Endodermal cell (in vitro differentiated cells): ENCODE results near the gene CARD11. TPM values are rescaled to one million over a fixed set of nuclear protein-coding genes. Genes with fewer than 3 reads are reported as not detected.

Source experiments
- DNase-seq: peaks from one replicate; pipeline ENCODE4 v3.0.0-alpha.2; 2017
- H3K27ac ChIP-seq: 2 replicates; pipeline ENCODE4 v1.5.1; 2013; ENCODE audit warnings: mild to moderate bottlenecking, low read depth, low read length, moderate library complexity
- H3K27me3 ChIP-seq: 2 replicates; pipeline ENCODE4 v1.6.1; 2013; ENCODE audit warnings: mild to moderate bottlenecking, low read length, moderate library complexity; ENCODE audit not compliant: insufficient read depth, control insufficient read depth, poor library complexity, severe bottlenecking
- H3K36me3 ChIP-seq: 2 replicates; pipeline ENCODE4 v1.7.0; 2013; ENCODE audit warnings: mild to moderate bottlenecking, low read length, moderate library complexity; ENCODE audit not compliant: control insufficient read depth, insufficient read depth
- H3K4me1 ChIP-seq: one replicate; pipeline ENCODE4 v1.7.0; 2013; ENCODE audit warnings: low read length; ENCODE audit not compliant: control insufficient read depth, insufficient read depth
- H3K4me3 ChIP-seq: 2 replicates; pipeline ENCODE4 v1.5.1; 2013; ENCODE audit warnings: mild to moderate bottlenecking, low read length, moderate library complexity
- H3K9ac ChIP-seq: 2 replicates; pipeline ENCODE4 v1.6.1; 2013; ENCODE audit warnings: mild to moderate bottlenecking, low read length, moderate library complexity; ENCODE audit not compliant: poor library complexity, severe bottlenecking; ENCODE audit errors: extremely low read depth
- H3K9me3 ChIP-seq: 2 replicates; pipeline ENCODE4 v1.6.1; 2013; ENCODE audit warnings: mild to moderate bottlenecking, low read length, moderate library complexity; ENCODE audit not compliant: control insufficient read depth
- H3K27ac Mint-ChIP-seq: 2 replicates; pipeline ENCODE4 v1.8.0; 2020; ENCODE audit warnings: mixed read lengths
- H3K27me3 Mint-ChIP-seq: 2 replicates; pipeline ENCODE4 v1.8.0; 2021; ENCODE audit warnings: mild to moderate bottlenecking, mixed read lengths; ENCODE audit not compliant: insufficient read depth
- H3K36me3 Mint-ChIP-seq: 2 replicates; pipeline ENCODE4 v1.8.0; 2020; ENCODE audit warnings: low read depth, mixed read lengths
- H3K4me1 Mint-ChIP-seq: 2 replicates; pipeline ENCODE4 v1.8.0; 2020; ENCODE audit warnings: mixed read lengths
- H3K4me3 Mint-ChIP-seq: 2 replicates; pipeline ENCODE4 v1.8.0; 2020; ENCODE audit warnings: mild to moderate bottlenecking, moderate library complexity, mixed read lengths
- H3K9me3 Mint-ChIP-seq: 2 replicates; pipeline ENCODE4 v1.8.0; 2020; ENCODE audit warnings: mild to moderate bottlenecking, mixed read lengths
- CTCF ChIP-seq: fragments of 200-600 bp; sonication (generic); conservative IDR thresholded peaks from 2 replicates; pipeline ENCODE4 v1.5.0; 2021; ENCODE audit warnings: antibody characterized with exemption, mild to moderate bottlenecking
- WGBS, 2 experiments: methylation state at CpG; one replicate each; pipeline versions ENCODE4 v1.1.5 to v1.1.7; 2013; ENCODE audit warnings: missing lambda C conversion rate in 2 of 2, mixed read lengths in 1 of 2; ENCODE audit not compliant: insufficient coverage in 1 of 2, insufficient read length in 1 of 2; 5-methylcytosine and 5-hydroxymethylcytosine counted together
- total RNA-seq, 2 donors: library from RNA; stranded (reverse); fragmentation: NEBNext Ultra II Directional in 1 of 2; extraction: Animal tissue kit (Norgen Biotek cat#: 25700) in 1 of 2; gene quantifications; 2 replicates in 1 of 2; 3 replicates in 1 of 2; pipeline ENCODE4 v1.2.1, GENCODE V29; 2021

CARD11 gene
- total RNA-seq, 2 donors from 2014 or later = 7.2 to 10.8 TPM

- Mint-ChIP-seq H3K36me3 (no peaks in the 10 kb centered on the region), H3K9me3 (no peaks in the 10 kb centered on the region), H3K4me1 (peaks cover 2% of the 10 kb centered on the region), H3K27me3 (no peaks in the 10 kb centered on the region), H3K27ac (no peak overlapping the region), H3K4me3 (no peak overlapping the region)
- Histone ChIP-seq H3K9ac (no peak overlapping the region), H3K27me3 (no peaks in the 10 kb centered on the region), H3K4me3 (no peak overlapping the region), H3K9me3 (no peaks in the 10 kb centered on the region), H3K36me3 (no peaks in the 10 kb centered on the region), H3K27ac (no peak overlapping the region), H3K4me1 (no peaks in the 10 kb centered on the region)
- WGBS, 2 experiments = 84 to 96% methylated on average over 6 to 10 of the region's 10 CpGs
- no peak for DNase-seq
- TF ChIP-seq CTCF = no peak
These were observed 171.3 kb downstream of the CARD11 start for GRCh38 chr7:2872296-2872874.

GRCh38 chr7:2870471-2870931, 173.2 kb downstream of the CARD11 start:
- H3K4me1 Mint-ChIP-seq = peaks cover 2% of the 10 kb centered on the region
- no peak overlapping the region for H3K9ac ChIP-seq
- H3K36me3 ChIP-seq = no peaks in the 10 kb centered on the region
- H3K9me3 Mint-ChIP-seq = no peaks in the 10 kb centered on the region
- H3K4me3 Mint-ChIP-seq = no peak overlapping the region
- WGBS, 2 experiments = 67 to 72% methylated on average over 5 to 10 of the region's 10 CpGs
- peak overlapping the region; percentile 40 for H3K27ac Mint-ChIP-seq
- no peaks in the 10 kb centered on the region for H3K27me3 Mint-ChIP-seq
- no peaks in the 10 kb centered on the region for H3K9me3 ChIP-seq
- no peaks in the 10 kb centered on the region for H3K27me3 ChIP-seq
- peak; percentile 89 for DNase-seq
- H3K4me1 ChIP-seq = no peaks in the 10 kb centered on the region
- no peak for TF ChIP-seq CTCF
- H3K36me3 Mint-ChIP-seq = no peaks in the 10 kb centered on the region
- no peak overlapping the region for H3K4me3 ChIP-seq
- H3K27ac ChIP-seq = no peak overlapping the region

GRCh38 chr7:2869981-2870380, 173.7 kb downstream of the CARD11 start:
- Mint-ChIP-seq H3K4me1 (peaks cover 2% of the 10 kb centered on the region), H3K27ac (peak overlapping the region; percentile 40), H3K27me3 (no peaks in the 10 kb centered on the region), H3K9me3 (no peaks in the 10 kb centered on the region), H3K36me3 (no peaks in the 10 kb centered on the region), H3K4me3 (no peak overlapping the region)
- no peak for DNase-seq
- Histone ChIP-seq H3K27me3 (no peaks in the 10 kb centered on the region), H3K36me3 (no peaks in the 10 kb centered on the region), H3K4me1 (no peaks in the 10 kb centered on the region), H3K9ac (no peak overlapping the region), H3K9me3 (no peaks in the 10 kb centered on the region), H3K4me3 (no peak overlapping the region), H3K27ac (no peak overlapping the region)
- 90 to 97% methylated on average over 9 to 15 of the region's 15 CpGs for WGBS, 2 experiments
- no peak for TF ChIP-seq CTCF
